Measurements from ENCODE around the gene CHDH.

CHDH gene

DNA sequence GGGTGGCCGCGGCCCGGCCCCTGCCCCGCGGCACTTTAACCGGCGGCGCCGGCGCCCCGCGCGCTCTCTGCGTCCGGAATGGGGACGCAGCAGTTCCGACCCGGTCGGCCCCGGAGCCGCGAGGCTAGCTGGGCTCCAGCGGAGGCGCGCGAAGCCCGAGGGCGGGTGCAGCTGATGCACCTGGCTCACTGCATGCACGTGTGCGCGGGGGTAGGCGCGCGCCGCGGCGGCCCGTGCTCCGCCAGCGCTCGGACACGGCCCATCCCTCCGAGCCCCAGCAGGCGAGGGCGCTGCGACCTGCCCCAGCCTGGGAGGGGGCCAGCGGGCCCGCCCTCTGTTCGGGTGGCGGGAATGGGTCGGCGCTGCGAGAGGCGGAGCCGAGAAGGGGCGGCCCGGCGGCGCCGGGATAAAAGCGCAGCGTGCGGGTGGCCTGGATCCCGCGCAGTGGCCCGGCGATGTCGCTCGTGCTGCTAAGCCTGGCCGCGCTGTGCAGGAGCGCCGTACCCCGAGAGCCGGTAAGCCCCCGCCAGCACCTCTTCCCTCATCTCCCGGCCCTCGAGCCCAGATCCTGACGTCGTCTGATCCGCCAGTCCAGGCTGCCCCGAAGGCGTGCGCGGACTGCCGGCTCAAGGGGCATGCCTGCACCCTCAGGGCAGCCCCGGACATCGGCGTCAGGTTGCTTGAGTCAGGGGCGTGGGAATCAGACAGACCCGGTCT lies at the start of gene CHDH, which contains the start of gene IL17RB:
Gene CHDH (minus strand): TSS at position 286 of the 717 bp plus-strand sequence. CDS start 22,411 bp downstream, outside the sequence.
Gene IL17RB (plus strand): TSS at position 435 of the 717 bp plus-strand sequence. CDS start 21 bp downstream, at position 456.
- DNase-seq (ENCODE audit: low read depth, low spot score) = no peak
- H3K27ac ChIP-seq = no peak within 1 kb of the TSS

DNA sequence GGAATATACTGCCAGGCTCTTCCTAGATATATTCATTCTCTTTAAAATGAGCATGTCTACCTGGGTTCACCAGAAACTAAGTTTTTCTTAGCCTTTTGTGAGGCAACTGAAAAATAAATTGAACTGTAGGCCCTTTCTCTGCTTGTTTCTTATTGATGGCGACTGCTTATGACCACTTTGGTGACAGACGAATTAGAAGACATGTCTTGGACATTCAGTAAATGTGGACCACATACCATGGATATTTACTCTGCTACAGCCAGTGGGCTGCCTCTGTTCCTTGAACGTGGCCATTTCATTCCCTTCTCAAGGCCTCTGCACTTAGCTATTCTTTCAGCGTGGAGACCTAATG lies 46.0 kb upstream of the CHDH start:
- DNase-seq (ENCODE audit: low read depth, low spot score) = no peak
- H3K27ac ChIP-seq = peak overlapping the region; percentile 84

- peak; percentile 98 for DNase-seq (ENCODE audit: low read depth, low spot score)
- H3K27ac ChIP-seq = peak within 1 kb of the TSS; percentile 84
These were observed 45.5 kb upstream of the CHDH start, which contains the start of gene SELENOK for GRCh38 chr3:53891497-53892285. Gene SELENOK, minus strand, starts transcription at chr3:53891859.

DNA sequence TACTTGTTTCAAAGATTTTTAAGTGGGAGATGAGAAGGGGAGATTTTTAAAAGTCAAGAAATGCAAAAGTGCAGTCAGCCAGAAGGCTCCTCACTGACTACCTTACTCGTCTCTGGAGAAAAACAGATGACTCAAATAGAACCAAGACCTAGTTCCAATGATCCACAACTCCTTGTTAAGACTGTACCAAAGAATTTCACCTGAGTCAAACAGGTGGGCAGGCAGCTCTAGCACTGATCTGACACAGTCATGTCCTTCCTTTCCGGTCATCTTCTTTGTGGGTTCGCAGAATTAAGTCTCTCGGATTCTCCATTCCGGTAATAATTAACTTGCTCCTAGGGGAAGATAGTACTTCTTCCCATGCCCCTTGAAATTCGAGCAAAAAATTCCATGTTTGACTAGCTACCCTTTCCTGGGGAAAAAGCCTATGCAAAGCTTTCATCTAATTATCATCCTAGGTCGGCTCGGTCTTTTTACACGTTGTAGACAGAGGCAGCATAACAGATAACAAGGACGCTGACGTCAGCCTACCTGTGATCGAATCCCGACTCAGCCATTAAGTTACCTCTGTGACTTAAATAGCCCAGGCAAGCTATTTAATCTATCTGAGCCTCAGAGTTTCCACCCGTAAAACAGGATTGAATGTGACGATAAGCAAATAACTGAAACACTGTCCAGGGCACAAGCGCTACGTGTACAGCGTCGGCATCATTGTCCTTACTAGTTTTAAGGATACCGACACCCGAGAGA lies 44.7 kb upstream of the CHDH start:
- peak overlapping the region; percentile 84 for H3K27ac ChIP-seq
- no peak for DNase-seq (ENCODE audit: low read depth, low spot score)

- H3K27ac ChIP-seq = no peak overlapping the region
- DNase-seq (ENCODE audit: low read depth, low spot score) = no peak
These were observed 42.0 kb upstream of the CHDH start for GRCh38 chr3:53888232-53888631.

DNA sequence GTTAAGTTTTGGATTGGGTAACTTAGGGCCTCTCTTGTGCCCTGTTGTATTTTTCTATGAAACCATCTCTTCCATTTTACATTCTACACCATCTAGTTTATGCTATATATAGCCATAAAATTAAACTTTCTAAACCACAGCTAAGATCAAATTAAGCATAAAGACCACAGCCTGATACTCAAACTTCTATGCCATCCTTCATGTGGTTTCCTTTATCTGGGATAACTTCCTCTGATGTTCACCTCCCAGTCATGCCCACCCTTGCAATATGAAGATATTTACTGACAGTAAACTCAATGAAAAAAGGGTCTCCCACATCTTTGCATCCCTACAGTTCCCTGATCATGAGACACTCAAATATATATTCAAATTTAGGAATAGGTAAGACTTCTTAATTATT lies 41.2 kb upstream of the CHDH start:
- H3K27ac ChIP-seq = no peak overlapping the region
- no peak for DNase-seq (ENCODE audit: low read depth, low spot score)

GRCh38 chr3:53885239-53885638 lies 39.0 kb upstream of the CHDH start:
- DNase-seq (ENCODE audit: low read depth, low spot score) = no peak
- H3K27ac ChIP-seq = no peak overlapping the region

- no peak overlapping the region for H3K27ac ChIP-seq
- no peak for DNase-seq (ENCODE audit: low read depth, low spot score)
These were observed 38.4 kb upstream of the CHDH start for GRCh38 chr3:53884623-53885022.

DNA sequence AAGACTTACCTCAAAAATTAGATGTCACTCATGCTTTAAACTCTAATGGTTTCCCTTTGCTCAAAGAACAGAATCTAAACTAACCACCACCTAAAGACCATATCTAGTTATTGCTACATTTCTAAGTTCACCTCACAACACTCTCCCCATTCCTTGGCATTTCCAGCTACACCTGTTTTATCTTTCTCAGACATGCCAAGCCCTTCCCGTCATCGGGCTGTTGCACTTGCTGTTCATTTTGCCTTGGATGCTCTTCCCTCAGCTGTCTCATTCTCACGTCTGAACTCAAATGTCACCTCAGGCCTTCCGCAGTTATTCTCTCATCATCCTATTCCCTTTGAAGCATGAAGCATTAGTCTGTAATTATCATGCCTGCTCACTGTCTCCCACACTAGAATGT lies 36.8 kb upstream of the CHDH start:
- H3K27ac ChIP-seq = no peak overlapping the region

DNA sequence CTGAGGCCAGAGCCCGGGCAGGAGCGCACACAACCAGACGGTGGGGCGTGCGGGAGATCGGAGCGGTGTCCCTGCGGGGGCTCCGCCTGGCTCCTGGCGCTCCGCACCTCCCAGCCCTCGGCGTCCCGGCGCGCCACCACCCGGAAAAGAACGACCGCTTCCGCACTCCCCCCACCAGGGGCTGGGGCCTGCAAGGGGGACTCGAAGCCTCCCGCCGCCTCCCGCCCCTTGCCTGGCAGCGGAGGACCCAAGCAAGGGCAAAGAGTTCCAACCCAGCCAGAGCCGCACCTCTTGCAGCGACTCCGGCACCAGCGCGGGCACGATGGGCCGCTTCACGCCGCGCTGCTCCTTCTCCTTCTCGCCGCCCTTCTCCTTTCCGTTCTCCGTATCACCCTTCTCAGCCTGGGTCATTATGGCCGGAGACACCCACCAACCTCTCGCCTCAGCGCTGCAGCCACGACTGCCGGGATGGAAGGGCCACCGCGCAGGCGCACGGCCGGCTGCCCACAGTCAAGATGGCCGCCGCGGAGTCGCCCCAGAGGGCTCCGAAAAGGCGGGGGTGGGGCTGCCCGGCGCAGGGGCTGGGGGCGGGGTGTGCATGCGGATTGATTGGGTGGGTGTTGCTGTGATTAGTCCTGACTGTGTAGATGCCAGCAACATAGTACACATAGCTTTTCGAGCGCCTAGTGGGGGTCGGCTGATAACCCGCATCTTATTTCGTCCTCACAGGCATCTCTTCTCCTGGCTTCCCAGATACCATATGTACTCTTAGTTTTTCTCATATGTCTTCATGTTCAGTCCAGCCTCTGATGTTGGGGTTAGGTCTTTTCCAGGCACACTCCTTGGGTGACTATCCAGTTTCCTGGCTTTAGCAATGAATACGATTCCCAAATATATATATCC lies 35.7 kb upstream of the CHDH start, which contains the start of gene ACTR8:
Gene ACTR8 (minus strand): TSS at position 462 of the 903 bp plus-strand sequence. CDS start 51 bp downstream, at position 411.
- DNase-seq (ENCODE audit: low read depth, low spot score) = no peak
- H3K27ac ChIP-seq = peak within 1 kb of the TSS; percentile 45

More for the DNA sequence above, 36.8 kb upstream of the CHDH start:
- no peak for DNase-seq (ENCODE audit: low read depth, low spot score)

DNA sequence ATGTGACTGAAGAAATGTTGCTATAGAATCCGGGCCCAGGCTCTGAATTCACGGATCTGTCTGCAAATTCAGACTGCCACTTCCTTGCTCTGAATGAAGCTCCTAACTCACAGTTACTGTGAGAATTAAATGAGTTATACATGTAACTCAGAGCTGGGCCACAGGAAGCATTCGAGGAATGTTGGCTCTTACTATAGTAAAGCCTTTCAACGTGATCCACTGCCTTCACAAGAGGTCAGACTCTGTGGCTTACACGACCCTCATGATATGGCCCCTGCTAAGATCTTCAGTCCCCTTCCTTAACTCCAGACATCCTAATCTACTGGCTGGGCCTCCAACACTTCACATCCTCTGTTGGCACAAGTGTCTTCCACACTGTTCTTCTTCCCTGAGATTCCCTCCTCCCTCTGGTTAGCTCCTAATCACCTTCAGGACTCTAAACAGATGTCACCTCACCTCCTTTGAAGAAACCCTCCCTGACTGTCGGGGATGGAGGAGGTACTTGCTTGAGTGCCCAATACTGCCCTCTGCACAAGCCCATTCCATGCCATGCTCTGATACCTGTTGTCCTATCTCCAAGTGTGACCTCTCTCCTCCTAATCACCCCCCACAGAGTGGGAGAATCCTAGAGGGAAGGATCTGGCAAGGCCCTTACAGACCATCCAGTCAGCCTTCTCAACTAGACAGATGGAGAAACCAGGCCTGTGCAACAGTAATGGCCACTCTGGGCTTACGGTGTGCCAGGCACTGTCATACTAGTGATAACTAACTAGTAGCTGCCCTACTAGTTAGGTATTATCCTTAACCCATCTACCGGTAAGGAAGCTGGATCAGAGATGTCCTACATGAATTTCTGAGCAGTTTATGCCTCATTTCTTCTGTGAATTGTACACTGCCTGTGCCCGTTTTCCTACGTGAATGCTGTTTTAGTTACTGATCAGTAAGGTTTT lies 34.5 kb upstream of the CHDH start:
- no peak overlapping the region for H3K27ac ChIP-seq
- no peak for DNase-seq (ENCODE audit: low read depth, low spot score)

- DNase-seq (ENCODE audit: low read depth, low spot score) = no peak
- H3K27ac ChIP-seq = no peak overlapping the region
These were observed 19.7 kb upstream of the CHDH start for GRCh38 chr3:53865732-53866499.

DNA sequence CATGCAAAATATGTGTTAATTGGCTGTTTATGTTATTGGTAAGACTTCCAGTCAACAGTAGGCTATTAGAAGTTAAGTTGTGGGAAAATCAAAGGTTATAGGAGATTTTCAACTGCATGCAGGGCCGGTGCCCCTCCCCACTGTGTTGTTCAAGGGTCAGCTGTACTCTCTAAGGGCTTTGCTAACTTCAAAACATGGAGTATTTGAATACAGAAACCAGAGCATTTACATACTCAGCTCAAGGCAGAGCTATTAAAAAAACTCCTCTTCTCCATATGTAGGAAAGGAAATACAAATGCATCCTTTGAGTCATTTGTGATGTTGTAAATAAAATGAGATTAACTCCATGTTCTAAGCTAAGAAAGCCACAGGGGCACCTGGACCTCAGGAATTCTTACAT lies 16.9 kb upstream of the CHDH start:
- H3K27ac ChIP-seq = no peak overlapping the region
- no peak for DNase-seq (ENCODE audit: low read depth, low spot score)

DNA sequence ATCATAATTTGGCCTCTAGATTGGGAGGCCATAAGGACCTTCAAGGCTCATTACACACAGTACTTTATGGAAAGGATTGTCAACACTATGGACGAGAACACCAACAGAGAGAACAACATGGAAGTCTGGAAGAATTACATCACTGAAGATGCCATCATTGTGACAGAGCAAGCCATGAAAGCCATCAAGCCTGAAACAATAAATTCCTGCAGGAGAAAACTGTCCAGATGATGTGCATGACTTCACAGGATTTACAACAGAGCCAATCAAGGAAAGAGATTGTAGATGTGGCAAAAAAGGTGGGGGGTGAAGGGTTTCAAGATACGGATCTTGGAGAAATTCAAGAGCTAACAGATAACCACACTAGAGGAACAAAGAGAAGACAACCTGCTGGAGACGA lies 16.0 kb upstream of the CHDH start:
- DNase-seq (ENCODE audit: low read depth, low spot score) = no peak

GRCh38 chr3:53860196-53860595 lies 14.0 kb upstream of the CHDH start:
- H3K27ac ChIP-seq = no peak overlapping the region
- no peak for DNase-seq (ENCODE audit: low read depth, low spot score)

More for the DNA sequence above, 16.0 kb upstream of the CHDH start:
- H3K27ac ChIP-seq = no peak overlapping the region

- no peak overlapping the region for H3K27ac ChIP-seq
These were observed 13.0 kb upstream of the CHDH start for GRCh38 chr3:53859178-53859577.

GRCh38 chr3:53858096-53858741 lies 12.0 kb upstream of the CHDH start:
- H3K27ac ChIP-seq = no peak overlapping the region

More at GRCh38 chr3:53859178-53859577, 13.0 kb upstream of the CHDH start:
- no peak for DNase-seq (ENCODE audit: low read depth, low spot score)

More at GRCh38 chr3:53858096-53858741, 12.0 kb upstream of the CHDH start:
- no peak for DNase-seq (ENCODE audit: low read depth, low spot score)
